22Rv1 (cell line): ENCODE measurements around the gene NOXA1.

Source experiments
- H3K27ac ChIP-seq: fragments of 450-650 bp; 2 replicates; pipeline ENCODE4 v1.5.1; 2017
- ZFX ChIP-seq: fragments of 450-650 bp; IDR thresholded peaks from 2 replicates; pipeline ENCODE4 v1.6.1; 2017; ENCODE audit warnings: antibody characterized with exemption, borderline replicate concordance
- TF ChIP-seq, protein P1 (sequence below): fragments of 450-650 bp; IDR thresholded peaks from 2 replicates; pipeline ENCODE4 v1.5.1; 2017; ENCODE audit warnings: mild to moderate bottlenecking

NOXA1 gene

DNA sequence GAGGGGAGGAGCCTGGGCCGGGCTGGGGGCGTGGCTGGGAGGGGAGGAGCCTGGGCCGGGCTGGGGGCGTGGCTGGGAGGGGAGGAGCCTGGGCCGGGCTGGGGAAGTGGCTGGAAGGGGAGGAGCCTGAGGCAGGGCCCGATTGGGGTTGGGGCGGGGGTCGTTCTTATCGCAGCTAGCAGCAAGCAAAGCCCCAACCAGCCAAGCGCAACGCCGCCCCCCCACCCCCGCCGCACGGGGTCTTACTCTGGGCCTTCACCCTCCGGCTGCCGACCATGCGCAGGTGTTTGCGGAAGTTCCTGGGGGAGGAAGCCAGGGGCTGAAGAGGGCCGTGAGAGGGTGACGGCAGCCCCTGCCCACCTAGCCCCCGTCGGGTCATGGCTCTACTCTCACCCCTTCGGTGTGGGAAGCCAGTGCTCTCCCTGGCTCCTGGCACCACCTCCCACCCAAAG lies 31.0 kb downstream of the NOXA1 start:
- H3K27ac ChIP-seq, result no peak overlapping the region

GRCh38 chr9:137454597-137455358 lies 31.6 kb downstream of the NOXA1 start:
- TF ChIP-seq, protein P1, sequence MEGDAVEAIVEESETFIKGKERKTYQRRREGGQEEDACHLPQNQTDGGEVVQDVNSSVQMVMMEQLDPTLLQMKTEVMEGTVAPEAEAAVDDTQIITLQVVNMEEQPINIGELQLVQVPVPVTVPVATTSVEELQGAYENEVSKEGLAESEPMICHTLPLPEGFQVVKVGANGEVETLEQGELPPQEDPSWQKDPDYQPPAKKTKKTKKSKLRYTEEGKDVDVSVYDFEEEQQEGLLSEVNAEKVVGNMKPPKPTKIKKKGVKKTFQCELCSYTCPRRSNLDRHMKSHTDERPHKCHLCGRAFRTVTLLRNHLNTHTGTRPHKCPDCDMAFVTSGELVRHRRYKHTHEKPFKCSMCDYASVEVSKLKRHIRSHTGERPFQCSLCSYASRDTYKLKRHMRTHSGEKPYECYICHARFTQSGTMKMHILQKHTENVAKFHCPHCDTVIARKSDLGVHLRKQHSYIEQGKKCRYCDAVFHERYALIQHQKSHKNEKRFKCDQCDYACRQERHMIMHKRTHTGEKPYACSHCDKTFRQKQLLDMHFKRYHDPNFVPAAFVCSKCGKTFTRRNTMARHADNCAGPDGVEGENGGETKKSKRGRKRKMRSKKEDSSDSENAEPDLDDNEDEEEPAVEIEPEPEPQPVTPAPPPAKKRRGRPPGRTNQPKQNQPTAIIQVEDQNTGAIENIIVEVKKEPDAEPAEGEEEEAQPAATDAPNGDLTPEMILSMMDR, result no peak
- no peak for TF ChIP-seq ZFX
- H3K27ac ChIP-seq, result no peak overlapping the region

More for the DNA sequence above, 31.0 kb downstream of the NOXA1 start:
- no peak for TF ChIP-seq ZFX
- TF ChIP-seq, protein P1, result no peak

DNA sequence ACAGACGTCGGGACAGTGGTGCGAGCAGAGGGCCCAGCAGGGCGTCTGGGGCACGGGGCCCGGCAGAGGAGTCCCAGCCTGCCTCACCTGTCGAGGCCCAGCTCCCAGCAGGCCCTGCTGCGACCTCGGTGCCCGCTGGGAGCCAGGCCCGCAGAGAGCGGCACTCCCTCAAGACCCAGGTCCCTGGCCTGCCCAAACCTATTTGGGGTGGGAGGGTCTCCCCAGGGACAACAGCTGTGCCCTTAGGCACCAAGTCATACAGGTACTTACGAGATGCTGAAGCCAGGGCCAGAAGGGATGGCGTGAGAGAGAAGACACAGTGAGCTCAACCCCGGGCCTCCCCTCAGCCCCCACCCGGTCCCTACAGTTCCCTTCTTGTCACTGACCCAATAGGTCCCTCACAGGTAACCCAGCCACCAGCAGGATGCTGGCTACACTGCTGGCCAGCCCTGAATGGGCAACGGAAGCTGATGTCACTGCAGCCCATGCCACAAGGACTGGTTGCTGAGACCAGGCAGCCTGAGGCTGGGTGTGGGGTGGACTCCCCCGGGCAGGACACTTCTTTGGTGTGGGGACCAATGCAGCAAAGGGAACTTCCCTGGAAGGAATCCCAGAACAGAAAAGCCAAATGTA lies 32.3 kb downstream of the NOXA1 start:
- TF ChIP-seq ZFX, result no peak
- TF ChIP-seq, protein P1, result no peak
- H3K27ac ChIP-seq, result no peak overlapping the region

GRCh38 chr9:137456061-137456863 lies 33.1 kb downstream of the NOXA1 start:
- peak overlapping the region; percentile 17; the same call in 1 of the 2 replicates for H3K27ac ChIP-seq
- no peak for TF ChIP-seq ZFX
- TF ChIP-seq, protein P1, result no peak

GRCh38 chr9:137456864-137457405 lies 33.7 kb downstream of the NOXA1 start:
- TF ChIP-seq, protein P1, result no peak
- no peak for TF ChIP-seq ZFX
- peak overlapping the region; percentile 17; the same call in 1 of the 2 replicates for H3K27ac ChIP-seq

- no peak overlapping the region; the same call in 1 of the 2 replicates for H3K27ac ChIP-seq
- TF ChIP-seq, protein P1, result no peak
- no peak for TF ChIP-seq ZFX
These were observed 34.4 kb downstream of the NOXA1 start for GRCh38 chr9:137457406-137458193.
